Prostate gland (tissue), 2 donors: Measurements from ENCODE around the gene GCNT3. TPM values are rescaled to one million over a fixed set of nuclear protein-coding genes. Genes with fewer than 3 reads are reported as not detected.
A peak's percentile ranks its signal among the peaks of the same experiment; 100 is the strongest.
"Not testable (repeated sequence)": the region's sequence is repeated elsewhere in the genome, so short reads cannot be mapped to it uniquely, and the experiment has no call there.

Experiments used
- DNase-seq: peaks from one replicate; pipeline ENCODE4 v3.0.0-alpha.2; 2019; ENCODE audit warnings: low spot score
- H3K27ac ChIP-seq, 2 donors: fragments of 200-600 bp; sonication (generic); 2 replicates each; pipeline ENCODE4 v1.5.1; 2017 to 2019
- H3K27me3 ChIP-seq: fragments of 200-600 bp; sonication (generic); replicated peaks from 2 replicates; pipeline ENCODE4 v1.5.1; 2019; ENCODE audit not compliant: insufficient read depth
- H3K36me3 ChIP-seq, 2 donors: fragments of 200-600 bp; sonication (generic); 1 replicate in 1 of 2; 2 replicates in 1 of 2; pipeline versions ENCODE4 v1.5.1 to v1.8.1; 2017 to 2019
- H3K4me1 ChIP-seq: fragments of 200-600 bp; sonication (generic); replicated peaks from 2 replicates; pipeline ENCODE4 v1.5.1; 2019
- H3K4me3 ChIP-seq, 2 donors: fragments of 200-600 bp; sonication (generic); 2 replicates each; pipeline ENCODE4 v1.5.1; 2017 to 2019
- H3K9me3 ChIP-seq: fragments of 200-600 bp; sonication (generic); 2 replicates; pipeline ENCODE4 v1.5.1; 2017
- CTCF ChIP-seq, 4 experiments: fragments of 200-600 bp in 2 of 4; fragments of 450-650 bp in 2 of 4; sonication (generic) in 2 of 4; IDR thresholded peaks; 1 replicate in 3 of 4; 2 replicates in 1 of 4; pipeline ENCODE4 v1.5.1; 2016 to 2019; ENCODE audit warnings: antibody characterized with exemption in 4 of 4, mild to moderate bottlenecking in 2 of 4, moderate library complexity in 2 of 4
- POLR2A ChIP-seq: fragments of 450-650 bp; IDR thresholded peaks from one replicate; pipeline ENCODE4 v1.6.1; 2016; ENCODE audit warnings: antibody characterized with exemption, mild to moderate bottlenecking
- POLR2AphosphoS5 ChIP-seq: sonication (generic); formaldehyde crosslinking; IDR thresholded peaks from one replicate; pipeline ENCODE4 v1.6.1; 2017; ENCODE audit warnings: antibody characterized with exemption
- WGBS: methylation state at CpG from one replicate; pipeline ENCODE4 v1.1.5; 2018; 5-methylcytosine and 5-hydroxymethylcytosine counted together
- intact Hi-C: fragments of 100-400 bp; cut with DNase I; formaldehyde crosslinking; loops from one replicate; pipeline ENCODE4 v1.14.2; 2022
- total RNA-seq, 2 donors: library from RNA; depleted of rRNA; stranded (reverse); fragments of >200 nt; gene quantifications; one replicate each; pipeline ENCODE4 v1.1.0, GENCODE V29; 2016

The GCNT3 gene
- total RNA-seq, 2 donors from 2014 or later, result 1.5 to 1.6 TPM

DNA sequence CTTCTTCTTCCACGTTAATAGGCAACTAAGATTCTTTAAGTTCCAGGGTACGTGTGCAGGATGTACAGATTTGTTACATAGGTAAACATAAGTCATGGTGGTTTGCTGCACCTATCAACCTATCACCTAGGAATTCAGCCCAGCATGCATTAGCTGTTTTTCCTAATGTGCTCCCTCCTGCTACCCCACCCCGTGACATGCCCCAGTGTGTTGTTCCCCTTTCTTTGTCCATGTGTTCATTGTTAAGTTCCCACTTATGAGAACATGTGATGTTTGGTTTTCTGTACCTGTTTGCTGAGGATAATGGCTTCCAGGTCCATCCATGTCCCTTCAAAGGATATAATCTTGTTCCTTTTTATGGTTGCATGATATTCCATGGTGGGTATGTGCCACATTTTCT lies 24.6 kb downstream of the GCNT3 start:
- no peaks in the 10 kb centered on the region for H3K4me1 ChIP-seq
- no peaks in the 10 kb centered on the region for H3K36me3 ChIP-seq
- H3K27me3 ChIP-seq, result no peaks in the 10 kb centered on the region
- H3K9me3 ChIP-seq, result no peaks in the 10 kb centered on the region
- WGBS, result 85% methylated on average over 3 of the region's 3 CpGs
- intact Hi-C loops, result no loop called here
- TF ChIP-seq CTCF (IDR thresholded peaks at IDR 0.05), result no peak
- no peak for TF ChIP-seq POLR2AphosphoS5
- TF ChIP-seq POLR2A, result no peak
- H3K4me3 ChIP-seq, result no peak overlapping the region
- DNase-seq, result no peak
- no peak overlapping the region for H3K27ac ChIP-seq

DNA sequence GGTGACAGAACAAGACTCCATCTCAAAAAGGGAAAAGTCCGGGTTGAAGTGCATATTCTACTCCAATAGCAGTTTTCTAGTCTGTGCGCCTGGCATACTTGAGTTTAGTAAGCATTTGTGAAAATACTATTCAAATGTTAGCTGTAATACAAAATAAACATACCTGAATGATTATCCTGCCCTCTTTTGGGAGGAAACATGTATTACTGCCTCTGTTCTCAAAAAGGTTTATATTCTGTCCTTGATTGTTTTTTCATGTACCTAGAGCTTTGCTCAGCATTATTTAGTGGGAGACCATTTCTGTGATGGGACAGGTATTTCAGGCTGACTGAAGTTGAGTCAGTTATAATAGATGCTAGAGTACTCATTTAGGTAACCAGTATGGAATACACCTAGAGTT lies 25.9 kb downstream of the GCNT3 start:
- H3K9me3 ChIP-seq, DNase-seq, H3K36me3 ChIP-seq, H3K4me3 ChIP-seq, H3K27ac ChIP-seq, H3K27me3 ChIP-seq, H3K4me1 ChIP-seq, intact Hi-C loops: not testable (repeated sequence)
- 92% methylated on average over 2 of the region's 2 CpGs for WGBS
- peak in 1 of 4 experiments; percentile 36 for TF ChIP-seq CTCF (IDR thresholded peaks at IDR 0.05)

DNA sequence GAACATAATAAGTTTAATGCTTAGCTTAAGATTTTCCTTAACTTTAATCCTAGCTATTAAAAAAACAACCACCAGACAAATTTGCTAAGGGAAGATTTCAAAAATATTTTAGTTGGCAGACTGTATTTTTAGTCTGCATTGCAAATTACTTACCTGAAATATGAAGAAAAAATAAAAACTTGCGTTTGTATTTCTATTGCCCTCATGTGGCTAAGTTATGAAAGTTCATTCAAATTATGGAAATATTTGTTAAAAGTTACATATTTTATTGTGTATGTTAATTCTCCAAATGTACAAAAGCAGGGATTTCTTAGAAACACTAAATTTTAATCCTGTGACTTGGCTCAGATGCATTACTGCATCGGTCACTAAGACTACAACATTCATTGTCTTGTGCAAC lies 30.8 kb downstream of the GCNT3 start:
- H3K9me3 ChIP-seq, result no peaks in the 10 kb centered on the region
- H3K27me3 ChIP-seq, result no peaks in the 10 kb centered on the region
- H3K4me1 ChIP-seq, result no peaks in the 10 kb centered on the region
- no peak for TF ChIP-seq POLR2AphosphoS5
- TF ChIP-seq CTCF (IDR thresholded peaks at IDR 0.05), result peak in 1 of 4 experiments; percentile 10
- no peak overlapping the region for H3K27ac ChIP-seq
- WGBS, result 86% methylated on average over 2 of the region's 2 CpGs
- no peak overlapping the region for H3K4me3 ChIP-seq
- intact Hi-C loops, result no loop called here
- H3K36me3 ChIP-seq, result no peaks in the 10 kb centered on the region
- no peak for DNase-seq

DNA sequence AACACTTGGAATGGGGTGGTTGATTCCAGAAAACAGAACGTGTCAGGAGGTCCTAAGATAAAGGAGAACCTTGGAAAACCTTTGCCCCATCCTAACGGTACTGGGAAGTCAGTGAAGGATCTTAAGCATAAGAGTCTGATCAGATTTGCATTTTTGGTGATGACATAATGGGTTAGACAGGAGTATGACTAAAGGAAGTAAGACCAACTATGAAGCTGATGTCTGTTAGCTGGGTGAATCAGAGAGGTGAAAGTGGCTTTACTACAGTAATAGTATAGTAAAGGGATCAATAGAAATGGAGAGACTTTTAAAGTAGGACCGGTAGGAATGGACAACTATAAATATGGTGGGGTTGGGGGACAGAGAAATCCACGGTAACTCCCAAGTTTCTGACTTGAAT lies 33.2 kb downstream of the GCNT3 start:
- 87% methylated on average over 4 of the region's 4 CpGs for WGBS

DNA sequence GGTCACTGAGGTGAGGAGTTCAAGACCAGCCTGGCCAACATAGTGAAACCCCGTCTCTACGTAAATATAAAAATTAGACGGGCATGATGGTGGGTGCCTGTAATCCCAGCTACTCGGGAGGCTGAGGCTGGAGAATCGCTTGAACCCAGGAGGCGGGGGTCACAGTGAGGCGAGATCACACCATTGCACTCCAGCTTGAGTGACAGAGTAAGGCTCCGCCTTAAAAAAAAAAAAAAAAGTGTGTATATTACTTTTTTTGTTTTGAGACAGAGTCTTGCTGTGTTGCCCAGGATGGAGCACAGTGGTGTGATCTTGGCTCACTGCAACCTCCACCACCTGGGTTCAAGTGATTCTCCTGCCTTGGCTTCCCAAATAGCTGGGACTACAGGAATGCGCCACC lies 34.2 kb downstream of the GCNT3 start:
- H3K27me3 ChIP-seq, H3K4me3 ChIP-seq, DNase-seq, intact Hi-C loops, H3K9me3 ChIP-seq, H3K27ac ChIP-seq, H3K4me1 ChIP-seq, H3K36me3 ChIP-seq: not testable (repeated sequence)
- WGBS, result 98% methylated on average over 9 of the region's 9 CpGs

More for the DNA sequence above, 33.2 kb downstream of the GCNT3 start:
- Histone ChIP-seq H3K27me3 (no peaks in the 10 kb centered on the region), H3K4me3 (no peak overlapping the region), H3K36me3 (no peaks in the 10 kb centered on the region), H3K4me1 (no peaks in the 10 kb centered on the region), H3K9me3 (no peaks in the 10 kb centered on the region), H3K27ac (no peak overlapping the region)
- TF ChIP-seq POLR2AphosphoS5 (no peak), CTCF (IDR thresholded peaks at IDR 0.05) (no peak), POLR2A (no peak)
- intact Hi-C loops, result no loop called here
- no peak for DNase-seq
